Measurements from ENCODE around the gene TIMM44. TPM values are rescaled to one million over a fixed set of nuclear protein-coding genes. Genes with fewer than 3 reads are reported as not detected.
A peak's percentile ranks its signal among the peaks of the same experiment; 100 is the strongest.

TIMM44 gene
- total and polyA plus RNA-seq, 2 of the 8 experiments (the other 6 are each of a cell fraction or from before 2014, with no cell fraction given), result 131 to 150 TPM

DNA sequence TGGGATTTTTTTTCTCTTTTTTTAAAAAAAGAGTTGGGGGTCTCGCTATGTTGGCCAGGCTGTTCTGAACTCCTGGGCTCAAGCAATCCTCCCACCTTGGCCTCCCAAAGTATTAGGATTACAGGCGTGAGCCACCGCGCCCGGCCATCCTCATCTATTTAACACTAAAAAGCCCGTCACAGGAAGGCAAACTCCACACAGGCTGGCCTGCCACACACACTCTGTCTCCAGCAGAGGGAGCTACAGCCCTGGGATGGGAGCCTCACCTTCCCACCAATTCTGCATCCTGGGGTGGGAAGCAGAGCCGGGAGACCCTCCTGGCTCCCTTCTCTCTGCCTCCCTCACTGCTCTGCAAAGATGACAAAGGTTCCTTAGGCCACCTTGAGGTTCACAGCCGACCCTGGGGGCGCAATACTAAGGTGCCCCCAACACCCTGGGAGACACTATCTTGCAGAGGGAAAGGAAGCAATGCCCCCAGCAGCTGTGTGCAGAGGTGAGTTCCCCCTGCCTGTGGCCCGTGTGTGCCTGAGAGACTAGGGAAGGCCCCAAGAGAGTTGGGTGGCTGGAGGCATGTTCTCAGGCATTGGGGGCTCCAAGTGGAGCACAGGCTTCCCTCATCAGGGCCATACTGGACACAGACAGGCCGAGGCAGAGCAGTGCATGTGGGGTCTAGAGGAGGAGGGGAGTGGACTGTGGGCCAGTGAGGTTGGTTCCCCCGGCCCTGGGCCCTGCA lies 27.4 kb upstream of the TIMM44 start:
- Histone ChIP-seq H3K4me1 (replicated peaks in 1 of 4; ENCODE audit: control insufficient read depth in 3 of 4, insufficient read depth in 4 of 4, low read length in 3 of 4) (peaks cover 0 to 10% (median 9%) of the 10 kb centered on the region in 4 experiments; a peak in 6 of 7 replicates), H3K36me3 (ENCODE audit: control insufficient read depth in 2 of 4, insufficient read depth in 4 of 4, low read length in 3 of 4) (peaks cover 22 to 49% (median 44%) of the 10 kb centered on the region in 4 experiments), H2BK20ac (ENCODE audit: low read length) (no peak overlapping the region), H4K20me1 (replicated peaks in 1 of 2; ENCODE audit: control insufficient read depth in 1 of 2, insufficient read depth in 2 of 2, low read length in 2 of 2) (peaks cover 6 to 38% of the 10 kb centered on the region in 2 experiments), H3K56ac (replicated peaks; ENCODE audit: insufficient read length, low read depth, low read length) (no peak overlapping the region), H2BK15ac (ENCODE audit: low read length) (no peak overlapping the region), H3K9me3 (ENCODE audit: insufficient read depth in 2 of 2, low read depth in 1 of 2, low read length in 1 of 2) (no peaks in the 10 kb centered on the region), H3K18ac (ENCODE audit: extremely low read depth, low read length) (no peak overlapping the region), H3K27me3 (replicated peaks in 1 of 4; ENCODE audit: control insufficient read depth in 3 of 4, extremely low read depth in 1 of 4, insufficient read depth in 3 of 4, low read length in 3 of 4) (no peaks in the 10 kb centered on the region), H4K8ac (ENCODE audit: extremely low read depth, insufficient read depth, low read length) (no peak overlapping the region), H4K5ac (ENCODE audit: insufficient read length, low read depth, low read length) (no peak overlapping the region), H2BK12ac (ENCODE audit: low read depth, low read length) (no peak overlapping the region), H3K4ac (replicated peaks; ENCODE audit: insufficient read length, low read depth, low read length) (no peak overlapping the region), H2BK5ac (ENCODE audit: low read depth, low read length) (peak overlapping the region; percentile 44; the same call in 1 of the 2 replicates), H2BK120ac (replicated peaks; ENCODE audit: low read depth, low read length) (no peak overlapping the region), H2AK5ac (ENCODE audit: low read depth, low read length) (no peak overlapping the region), H3K9ac (replicated peaks in 1 of 4; ENCODE audit: extremely low read depth in 1 of 4, low read depth in 3 of 4, low read length in 3 of 4) (no peak overlapping the region), H3K14ac (ENCODE audit: insufficient read length) (no peak overlapping the region), H3K23ac (ENCODE audit: insufficient read length) (no peak overlapping the region), H4K91ac (replicated peaks; ENCODE audit: insufficient read length, low read length) (no peak overlapping the region), H3K23me2 (ENCODE audit: low read depth, low read length) (no peaks in the 10 kb centered on the region), H2AFZ (ENCODE audit: low read length) (no peak overlapping the region), H3K79me1 (ENCODE audit: low read depth, low read length) (no peaks in the 10 kb centered on the region; the same call in none of the 2 replicates), H3K79me2 (ENCODE audit: control insufficient read depth in 1 of 2, insufficient read depth in 2 of 2, low read length in 2 of 2) (peaks cover 0 to 3% of the 10 kb centered on the region in 2 experiments; a peak in 1 of 4 replicates), H3K4me2 (ENCODE audit: insufficient read depth in 1 of 2, low read depth in 2 of 2, low read length in 2 of 2) (no peak overlapping the region), H3K4me3 (ENCODE audit: extremely low read depth in 1 of 4, insufficient read depth in 2 of 4, low read depth in 3 of 4, low read length in 4 of 4) (no peak overlapping the region), H3K27ac (ENCODE audit: low read depth, low read length) (no peak overlapping the region; the same call in 1 of the 2 replicates)
- FAIRE-seq (peak; percentile 78), DNase-seq (ENCODE audit: low read depth in 1 of 2, low spot score in 2 of 2) (peak; percentile 34 to 85)
- CTCF ChIA-PET (ENCODE audit: partially characterized antibody), result interaction anchor here (0.7 to 4.9 kb wide), 37 partner anchors 11 to 281 kb away, joined by 3 to 36 read pairs (median 5); partner anchors contain the start of genes SNAPC2, TGFBR3L and TIMM44
- whole genome bisulfite sequencing, 2 experiments (ENCODE audit: extremely low coverage in 1 of 2, insufficient coverage in 1 of 2, insufficient read length in 1 of 2, insufficient replicate concordance in 2 of 2, low coverage in 1 of 2, low lambda C conversion rate in 2 of 2, missing lambda C conversion rate in 1 of 2), result 65% methylated on average over 12 of the region's 12 CpGs; no CpG with 5 or more reads in 1 of the 2 experiments
- POLR2A ChIA-PET (ENCODE audit: partially characterized antibody), result interaction anchor here (0.6 to 6.2 kb wide), 10 partner anchors 10 to 114 kb away, joined by 3 to 55 read pairs (median 4); partner anchors contain the start of gene TIMM44
- TF ChIP-seq SP4 (IDR thresholded peaks at IDR 0.05; ENCODE audit: low read length), result no peak
- TF ChIP-seq FOSL1 (IDR thresholded peaks at IDR 0.05; ENCODE audit: insufficient read depth, low read depth, low read length), result no peak
- TF ChIP-seq BACH1 (IDR thresholded peaks at IDR 0.05; ENCODE audit: low read length), result no peak
- no peak for TF ChIP-seq CEBPB (IDR thresholded peaks at IDR 0.05; ENCODE audit: low read depth, low read length)
- no peak for TF ChIP-seq HDAC6 (IDR thresholded peaks at IDR 0.05; ENCODE audit: low read depth, low read length)
- TF ChIP-seq EZH2 (IDR thresholded peaks at IDR 0.05; ENCODE audit: low read depth, low read length, severe bottlenecking), result no peak
- TF ChIP-seq SP1 (IDR thresholded peaks at IDR 0.05; ENCODE audit: low read depth, low read length), result no peak
- peak; percentile 77 for TF ChIP-seq KDM1A (IDR thresholded peaks at IDR 0.05; ENCODE audit: borderline replicate concordance, low read length)
- TF ChIP-seq SUZ12 (IDR thresholded peaks at IDR 0.05; ENCODE audit: low read length), result no peak
- TF ChIP-seq ZNF274 (IDR thresholded peaks at IDR 0.05; ENCODE audit: borderline replicate concordance, extremely low read depth, low read length), result no peak
- TF ChIP-seq, protein P1, sequence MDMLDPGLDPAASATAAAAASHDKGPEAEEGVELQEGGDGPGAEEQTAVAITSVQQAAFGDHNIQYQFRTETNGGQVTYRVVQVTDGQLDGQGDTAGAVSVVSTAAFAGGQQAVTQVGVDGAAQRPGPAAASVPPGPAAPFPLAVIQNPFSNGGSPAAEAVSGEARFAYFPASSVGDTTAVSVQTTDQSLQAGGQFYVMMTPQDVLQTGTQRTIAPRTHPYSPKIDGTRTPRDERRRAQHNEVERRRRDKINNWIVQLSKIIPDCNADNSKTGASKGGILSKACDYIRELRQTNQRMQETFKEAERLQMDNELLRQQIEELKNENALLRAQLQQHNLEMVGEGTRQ (IDR thresholded peaks at IDR 0.05; ENCODE audit: low read length), result no peak
- no peak for TF ChIP-seq SIRT6 (IDR thresholded peaks at IDR 0.05; ENCODE audit: low read length)
